ENCODE results near the gene ERGIC3.
A peak's percentile ranks its signal among the peaks of the same experiment; 100 is the strongest.

Gene ERGIC3

DNA sequence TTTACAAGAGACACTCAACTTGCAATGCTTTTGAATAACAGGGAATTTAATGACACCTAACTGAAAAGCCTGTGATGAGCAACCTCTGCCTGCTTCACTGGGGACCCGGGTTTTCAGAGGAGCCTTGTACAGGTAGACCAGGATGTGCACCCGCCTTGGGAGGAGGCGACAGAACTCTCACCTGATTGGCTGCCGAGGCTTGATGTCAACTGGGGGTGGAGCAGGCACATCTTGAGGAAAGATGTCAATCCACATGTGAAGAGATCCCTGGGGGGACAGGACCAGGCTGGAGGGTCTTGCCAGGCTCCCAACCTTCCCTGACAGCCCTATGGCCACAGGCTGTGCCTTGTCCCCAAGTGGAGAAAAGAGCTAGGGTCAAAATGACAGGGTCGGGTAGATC lies 19.8 kb downstream of the ERGIC3 start:
- DNase-seq (ENCODE audit: low spot score), result no peak

DNA sequence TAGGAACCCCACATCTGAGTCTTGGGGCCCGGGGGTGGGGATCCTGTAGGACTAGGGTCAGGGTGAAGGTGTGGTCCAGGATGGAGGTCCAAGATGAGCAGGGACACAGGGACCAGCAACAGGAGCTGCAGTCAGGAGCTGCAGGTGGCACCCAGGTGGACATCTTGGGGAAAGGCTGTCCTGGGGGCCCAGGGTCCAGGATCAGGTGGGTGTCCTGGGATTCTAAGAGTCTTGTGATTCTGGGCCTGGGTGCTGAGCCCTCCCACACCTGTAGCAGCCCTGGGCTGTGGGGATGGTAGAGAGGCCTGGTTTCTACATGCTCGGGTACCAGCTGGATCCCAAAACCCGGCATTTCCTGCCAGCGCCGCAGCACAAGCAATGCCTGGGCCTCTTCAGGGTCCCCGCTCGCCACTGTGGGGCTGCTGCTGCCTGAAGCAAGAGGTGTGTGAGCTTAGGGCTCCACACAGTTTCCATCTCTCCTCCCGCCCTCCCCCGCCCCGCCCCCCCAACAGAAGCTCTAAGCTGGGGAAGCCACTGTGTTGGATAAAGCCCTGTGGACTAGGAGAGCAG lies 20.7 kb downstream of the ERGIC3 start:
- DNase-seq (ENCODE audit: low spot score), result no peak

DNA sequence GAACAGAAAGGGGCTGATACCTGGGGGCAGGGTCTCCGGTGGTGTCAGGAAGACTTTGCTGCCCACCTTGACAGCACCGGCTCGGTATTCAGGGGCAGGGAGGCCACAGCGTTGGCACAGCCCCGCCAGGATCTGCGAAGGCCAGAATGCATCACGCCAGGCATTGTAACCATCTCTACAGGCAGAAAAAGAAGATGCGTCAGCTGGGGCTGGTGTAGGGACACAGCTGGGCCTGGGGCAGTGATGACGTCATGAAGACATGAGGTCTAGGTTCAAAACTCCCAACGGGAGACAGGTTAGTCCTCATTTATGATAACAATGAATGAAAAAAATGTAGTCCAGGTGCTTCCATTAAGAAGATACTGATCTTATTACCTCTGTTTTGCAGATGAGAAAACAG lies 22.0 kb downstream of the ERGIC3 start:
- DNase-seq (ENCODE audit: low spot score), result no peak

DNA sequence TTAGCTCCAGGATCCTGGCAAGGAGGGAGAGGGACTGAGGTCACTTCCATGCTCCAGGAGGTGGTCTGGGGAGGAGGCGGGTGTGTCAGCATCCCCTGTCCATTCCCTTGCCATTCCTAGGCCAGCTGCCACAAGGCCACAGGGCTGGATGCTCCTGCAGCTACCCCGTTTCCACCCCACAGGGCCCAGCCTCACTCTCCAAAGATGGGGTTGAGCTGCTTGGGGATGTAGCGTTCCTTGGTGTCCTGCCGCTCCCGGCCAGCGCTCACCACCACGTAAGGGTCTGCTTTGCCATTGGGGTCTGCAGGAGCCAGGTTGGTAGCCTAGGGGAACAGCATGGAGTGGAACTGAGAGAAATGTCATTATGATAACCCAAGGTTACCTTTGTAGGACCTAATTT lies 23.0 kb downstream of the ERGIC3 start:
- no peak for DNase-seq (ENCODE audit: low spot score)

DNA sequence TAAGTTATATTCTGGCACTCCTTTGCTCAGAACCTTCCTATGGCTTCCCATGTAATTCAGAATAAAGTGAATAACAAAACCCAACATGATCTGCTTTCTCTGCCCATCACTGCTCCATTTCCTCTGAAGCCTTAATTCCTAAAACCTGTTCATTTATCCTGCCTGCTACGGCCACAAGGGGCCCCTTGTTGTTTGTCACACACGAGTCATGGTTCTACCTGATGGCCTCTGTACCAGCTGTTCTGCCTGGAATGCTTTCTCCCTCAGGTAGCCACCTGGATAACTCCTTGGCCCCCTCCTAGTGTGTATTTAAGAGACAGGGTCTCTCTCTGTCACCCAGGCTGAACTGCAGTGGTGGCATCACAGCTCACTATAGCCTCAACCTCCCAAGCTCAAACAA lies 26.8 kb downstream of the ERGIC3 start:
- DNase-seq (ENCODE audit: low spot score), result peak; percentile 19

DNA sequence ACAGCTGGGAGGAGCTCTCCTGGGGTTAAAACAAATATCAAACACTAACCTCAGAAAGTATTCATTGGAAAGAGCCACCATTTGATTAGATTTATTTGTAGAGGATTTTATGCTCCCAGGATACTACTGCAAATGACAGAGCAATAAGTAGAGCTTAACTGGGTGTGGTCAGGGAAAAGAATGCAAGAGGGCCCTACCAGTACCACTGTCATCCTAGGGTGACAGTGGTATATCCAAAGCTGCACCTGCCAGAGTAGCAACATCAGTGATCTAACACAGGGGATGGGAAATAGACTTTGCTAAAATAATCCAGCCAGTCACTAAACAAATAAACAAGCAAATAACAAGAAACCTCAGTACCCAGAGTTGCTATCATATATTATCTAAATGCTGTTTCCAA lies 29.7 kb downstream of the ERGIC3 start:
- DNase-seq (ENCODE audit: low spot score), result no peak

DNA sequence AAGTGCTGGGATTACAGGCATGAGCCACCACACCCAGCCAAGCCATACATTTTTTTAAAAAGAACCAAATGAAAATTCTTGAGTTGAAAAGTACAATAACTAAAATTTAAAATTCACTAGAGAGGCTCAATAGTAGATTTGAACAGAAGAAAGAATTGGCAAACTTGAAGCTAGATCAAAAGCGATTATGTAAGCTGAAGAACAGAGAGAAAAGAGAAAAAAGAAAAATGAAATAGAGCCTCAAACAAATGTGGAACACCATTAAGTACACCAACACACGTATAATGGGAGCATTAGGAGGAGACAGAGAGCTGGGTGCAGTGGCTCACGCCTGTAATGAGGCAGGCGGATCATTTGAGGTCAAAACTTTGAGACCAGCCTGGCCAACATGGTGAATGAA lies 31.0 kb downstream of the ERGIC3 start:
- no peak for DNase-seq (ENCODE audit: low spot score)

DNA sequence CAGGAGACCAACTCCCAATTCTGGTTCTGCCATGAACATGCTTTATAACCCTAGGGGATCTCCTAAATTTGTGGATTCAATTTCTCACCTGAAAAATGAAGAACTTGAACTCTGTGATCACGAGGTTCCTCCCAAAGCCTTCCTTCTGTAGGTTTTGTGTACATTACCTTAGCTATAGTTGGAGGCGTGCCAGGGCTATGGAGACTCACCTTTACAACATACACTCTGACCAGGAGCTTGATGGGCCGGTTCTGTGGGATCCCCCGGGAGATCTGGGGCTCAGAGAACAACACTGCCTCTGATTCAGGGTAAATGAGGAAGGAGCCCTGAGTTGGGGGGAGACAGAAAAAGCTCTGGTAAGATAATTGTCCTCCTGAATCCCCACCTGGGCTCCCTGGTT lies 34.1 kb downstream of the ERGIC3 start:
- DNase-seq (ENCODE audit: low spot score), result no peak

DNA sequence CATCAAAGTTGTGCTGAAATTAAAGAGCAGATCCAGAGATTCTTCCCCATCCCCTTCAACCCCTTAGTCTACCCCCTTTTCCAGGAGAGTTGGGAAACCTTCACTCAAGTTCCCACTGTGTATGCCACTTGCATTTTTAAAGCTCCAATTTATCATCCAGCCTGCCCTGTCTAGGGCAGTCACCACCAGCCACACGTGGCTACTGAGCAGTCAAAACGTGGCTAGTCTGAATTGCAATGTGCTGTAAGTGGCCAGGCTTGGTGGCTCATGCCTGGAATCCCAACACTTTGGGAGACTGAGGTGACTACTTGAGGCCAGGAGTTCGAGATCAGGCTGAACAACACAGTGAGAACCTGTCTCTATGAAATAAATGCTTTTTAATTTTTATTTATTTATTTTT lies 34.9 kb downstream of the ERGIC3 start:
- no peak for DNase-seq (ENCODE audit: low spot score)

DNA sequence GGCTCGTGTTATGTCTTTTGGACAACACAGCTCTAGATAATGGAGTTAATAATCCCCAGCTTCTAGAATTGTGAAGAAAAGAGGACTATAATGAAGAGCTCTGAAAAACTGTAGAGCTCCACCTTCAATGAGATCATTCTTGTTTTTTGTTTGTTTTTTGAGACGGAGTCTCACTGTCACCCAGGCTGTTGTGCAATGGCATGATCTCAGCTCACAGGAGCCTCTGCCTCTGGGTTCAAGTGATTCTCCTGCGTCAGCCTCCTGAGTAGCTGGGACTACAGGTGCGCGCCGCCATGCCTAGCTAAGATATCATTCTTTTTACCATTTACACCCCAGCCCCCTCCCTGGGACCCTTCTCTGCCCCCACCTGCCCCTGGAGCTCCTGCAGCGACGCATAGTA lies 36.6 kb downstream of the ERGIC3 start:
- no peak for DNase-seq (ENCODE audit: low spot score)

DNA sequence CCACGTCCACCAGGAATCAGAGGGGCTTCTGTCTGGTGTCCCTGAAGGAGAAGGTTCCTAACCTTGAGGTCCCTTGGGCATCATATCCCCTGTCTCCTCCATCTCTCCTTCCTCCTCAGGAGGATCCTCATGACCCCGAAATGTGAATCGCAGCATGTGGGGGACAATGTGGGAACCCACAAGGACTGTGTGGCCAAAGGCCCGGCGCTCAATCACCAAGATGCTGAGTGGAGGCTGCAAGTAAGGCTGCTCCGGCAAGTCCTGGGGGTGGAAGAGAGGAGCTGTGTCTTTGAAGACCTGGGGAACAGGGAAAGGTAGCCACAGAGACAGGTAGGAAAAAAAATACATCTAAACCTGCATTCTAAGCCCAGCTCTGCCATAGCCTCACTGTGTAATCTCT lies 37.3 kb downstream of the ERGIC3 start:
- no peak for DNase-seq (ENCODE audit: low spot score)

DNA sequence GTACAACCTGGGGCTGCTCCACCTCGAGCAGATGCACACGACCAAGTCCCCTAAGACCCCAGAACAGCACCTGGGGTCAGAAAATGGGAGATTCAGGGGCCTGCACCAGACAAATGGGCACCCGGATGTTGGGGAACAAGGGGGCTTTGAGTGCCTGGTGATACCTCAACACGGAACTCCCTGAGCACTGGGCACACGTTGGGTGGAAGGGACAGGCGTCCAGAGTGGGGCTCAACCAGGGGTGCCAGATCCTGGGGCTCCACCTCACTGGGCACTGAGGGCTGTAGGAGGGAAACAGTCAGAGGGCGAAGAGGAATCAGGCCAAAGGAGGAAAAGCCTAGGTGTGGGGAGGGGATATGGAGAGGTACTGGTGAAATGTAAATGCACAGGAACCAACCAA lies 40.3 kb downstream of the ERGIC3 start:
- DNase-seq (ENCODE audit: low spot score), result no peak

DNA sequence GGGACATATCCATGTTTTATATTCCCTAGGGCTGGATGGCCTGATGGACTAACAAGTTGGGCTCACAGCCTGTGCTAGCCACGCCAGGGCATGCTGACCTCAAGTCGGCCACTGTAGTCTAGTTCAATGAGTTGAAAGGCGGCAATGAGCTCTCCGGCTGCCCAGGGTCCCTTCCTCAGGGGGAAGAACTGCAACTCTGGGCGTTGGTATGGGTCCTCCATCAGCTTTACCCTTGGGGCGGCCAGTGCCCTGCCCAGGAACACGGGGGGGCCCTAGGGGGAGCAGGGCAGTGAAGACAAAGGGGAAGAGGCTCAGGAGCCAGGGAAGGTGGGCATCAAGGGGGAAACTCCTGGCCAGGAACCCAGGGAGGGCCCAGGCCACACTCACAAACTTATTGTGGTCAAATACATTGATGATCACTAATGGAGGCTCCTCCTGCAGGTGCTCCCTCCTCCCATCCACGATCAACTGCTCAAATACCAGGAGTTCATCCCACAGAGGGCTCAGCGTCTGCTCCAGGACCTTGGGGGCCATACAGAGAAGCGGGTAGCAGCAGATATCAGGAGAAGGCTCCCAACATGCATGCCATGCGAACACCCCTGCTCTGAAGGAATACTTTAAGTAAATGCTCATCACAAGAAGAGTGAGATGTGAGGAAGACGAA lies 41.0 kb downstream of the ERGIC3 start:
- no peak for DNase-seq (ENCODE audit: low spot score)

DNA sequence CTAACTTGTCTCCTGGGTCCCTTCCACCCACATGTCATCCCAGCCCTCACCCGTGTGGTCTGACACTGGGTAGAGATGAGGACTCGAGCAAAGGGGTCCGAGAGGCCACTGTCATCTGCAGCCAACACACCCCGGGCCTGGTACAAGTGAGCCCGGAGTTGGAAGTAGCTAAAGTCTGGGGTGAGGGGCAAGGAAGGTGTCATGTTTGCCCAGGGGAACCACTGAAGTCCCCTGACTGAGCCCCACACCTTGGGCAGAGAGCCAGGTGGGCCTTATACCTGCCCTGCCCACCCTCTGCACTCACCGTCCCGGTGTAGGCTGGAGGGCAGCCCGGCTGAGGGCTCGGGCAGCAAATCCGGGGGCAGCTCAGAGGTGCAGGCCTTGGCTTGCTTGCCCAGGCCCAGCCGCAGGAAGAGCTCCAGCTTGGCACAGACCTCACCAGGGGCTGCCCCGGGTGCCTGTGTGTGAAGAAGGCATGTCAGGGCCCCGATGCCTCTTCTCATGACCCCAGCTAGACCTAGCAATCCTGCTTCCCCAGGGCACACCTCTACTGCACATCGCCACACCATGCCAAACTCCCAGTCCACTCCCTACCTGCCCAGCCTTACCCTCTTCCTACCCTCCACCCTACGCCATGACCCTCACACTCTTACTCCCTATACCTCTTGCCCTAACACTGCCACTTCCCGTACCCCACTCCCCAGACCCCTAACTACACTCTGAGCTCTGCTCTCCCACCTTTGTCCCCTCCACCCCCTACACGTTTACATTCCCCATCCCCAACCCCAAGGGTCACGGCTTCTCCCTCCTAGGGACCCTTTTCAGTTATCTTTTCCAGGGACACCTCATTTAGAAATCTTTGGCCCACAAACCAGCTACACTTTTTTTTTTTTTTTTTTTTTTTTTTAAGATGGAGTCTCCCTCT lies 42.0 kb downstream of the ERGIC3 start:
- no peak for DNase-seq (ENCODE audit: low spot score)

DNA sequence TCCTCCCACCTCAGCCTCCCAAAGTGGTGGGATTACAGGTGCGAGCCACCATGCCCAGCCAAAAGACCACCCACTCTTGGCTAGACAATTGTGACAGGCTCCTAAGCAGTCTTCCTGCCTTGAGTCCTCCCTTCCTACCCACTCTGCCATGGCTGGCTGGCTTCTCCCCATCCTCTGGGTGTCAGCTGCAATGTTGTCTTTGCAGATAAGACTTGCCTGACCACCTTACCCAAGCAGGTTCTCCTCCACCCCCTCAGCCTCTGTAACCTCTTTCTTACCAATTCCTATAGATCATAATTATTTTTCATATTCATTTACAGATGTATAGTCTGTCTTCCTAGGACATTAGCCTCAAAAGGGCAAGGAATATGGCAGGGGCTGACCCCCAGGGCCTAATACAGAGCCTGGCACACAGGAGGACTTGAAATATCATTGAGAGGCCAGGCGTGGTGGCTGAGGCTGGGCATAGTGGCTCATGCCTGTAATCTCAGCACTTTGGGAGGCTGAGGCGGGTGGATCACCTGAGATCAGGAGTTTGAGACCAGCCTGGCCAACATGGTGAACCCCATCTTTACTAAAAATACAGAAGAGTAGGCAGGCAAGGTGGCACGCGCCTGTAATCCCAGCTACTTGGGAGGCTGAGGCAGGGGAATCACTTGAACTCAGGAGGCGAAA lies 45.0 kb downstream of the ERGIC3 start:
- no peak for DNase-seq (ENCODE audit: low spot score)

DNA sequence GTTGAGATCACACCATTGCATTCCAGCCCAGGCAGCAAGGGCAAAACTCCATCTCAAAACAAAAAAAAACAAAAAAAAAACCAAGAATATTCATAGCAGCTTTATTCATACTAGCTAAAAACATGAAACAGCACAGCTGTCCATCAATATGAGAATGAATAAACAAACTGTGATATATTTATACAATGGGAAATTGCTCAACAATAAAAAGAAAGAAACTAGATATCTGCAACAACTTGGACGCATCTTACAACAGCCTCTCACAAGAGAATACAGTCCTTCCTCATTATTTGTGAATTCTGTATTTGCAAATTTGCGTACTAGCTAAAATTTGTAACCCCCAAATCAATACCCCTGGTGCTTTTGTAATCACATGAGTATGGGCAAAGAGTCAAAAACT lies 45.6 kb downstream of the ERGIC3 start:
- DNase-seq (ENCODE audit: low spot score), result no peak

DNA sequence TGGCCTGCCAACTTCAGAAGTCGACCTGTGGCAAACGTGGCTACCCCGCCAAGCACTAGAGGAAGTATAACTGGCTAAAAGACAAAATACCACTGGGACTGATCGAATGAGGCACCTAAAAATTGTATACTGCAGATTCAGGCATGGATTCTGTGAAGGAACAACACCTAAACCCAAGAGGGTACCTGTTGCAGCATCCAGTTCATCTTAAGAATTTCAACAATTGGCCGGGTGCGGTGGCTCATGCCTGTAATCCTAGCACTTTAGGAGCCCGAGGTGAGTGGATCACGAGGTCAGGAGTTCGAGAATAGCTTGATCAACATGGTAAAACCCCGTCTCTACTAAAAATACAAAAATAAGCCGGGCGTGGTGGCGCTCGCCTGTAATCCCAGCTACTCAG lies 46.5 kb downstream of the ERGIC3 start:
- no peak for DNase-seq (ENCODE audit: low spot score)

DNA sequence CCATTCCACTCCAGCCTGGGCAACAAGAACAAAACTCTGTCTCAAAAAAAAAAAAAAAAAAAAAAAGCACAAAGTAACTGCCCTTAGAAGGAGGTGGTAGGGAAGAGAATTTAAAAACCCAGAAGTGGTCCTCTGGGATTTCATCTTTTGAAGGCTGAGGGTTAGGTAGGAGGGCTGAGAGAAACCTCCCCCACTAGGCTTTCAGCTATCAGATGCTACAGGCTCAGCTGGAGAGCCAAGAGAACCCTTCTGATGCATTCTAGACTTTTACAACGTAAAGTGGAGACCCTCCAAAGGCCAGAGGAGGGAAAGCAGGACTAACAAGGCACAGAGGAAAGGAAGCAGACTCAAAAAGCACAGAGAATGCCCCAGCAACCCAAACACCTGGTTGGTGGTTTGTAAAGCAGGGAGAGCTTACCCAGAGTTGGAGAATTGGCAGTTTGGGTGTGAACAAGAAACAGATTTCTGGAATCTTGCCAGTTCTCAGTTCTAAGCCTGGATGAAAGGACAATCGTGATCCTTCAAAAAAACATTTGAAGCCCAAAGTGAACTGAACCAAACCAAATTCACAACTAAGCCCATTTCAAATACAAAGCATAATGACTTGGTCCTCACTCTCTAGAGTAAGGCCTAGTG lies 50.6 kb downstream of the ERGIC3 start:
- no peak for DNase-seq (ENCODE audit: low spot score)

DNA sequence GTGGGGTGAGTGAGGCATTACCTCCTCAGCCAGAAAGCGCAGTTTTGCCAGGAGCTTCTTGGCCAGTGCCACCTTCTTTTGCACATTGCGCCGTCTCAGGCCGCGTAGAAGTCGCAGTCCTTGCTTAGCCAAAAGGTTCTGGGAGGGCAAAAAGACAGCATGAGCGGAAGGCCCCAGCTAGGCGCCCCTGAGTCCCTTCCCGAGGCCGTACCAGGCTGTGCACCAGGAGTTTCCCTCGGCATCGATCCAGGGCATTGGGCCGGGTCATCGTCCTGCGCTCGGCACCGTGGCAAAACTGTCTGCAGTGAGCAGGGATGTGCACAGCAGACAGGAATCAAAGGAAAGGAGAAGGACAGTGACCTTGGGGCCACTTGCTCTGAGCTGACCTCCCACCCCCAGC lies 53.6 kb downstream of the ERGIC3 start:
- DNase-seq (ENCODE audit: low spot score), result no peak

DNA sequence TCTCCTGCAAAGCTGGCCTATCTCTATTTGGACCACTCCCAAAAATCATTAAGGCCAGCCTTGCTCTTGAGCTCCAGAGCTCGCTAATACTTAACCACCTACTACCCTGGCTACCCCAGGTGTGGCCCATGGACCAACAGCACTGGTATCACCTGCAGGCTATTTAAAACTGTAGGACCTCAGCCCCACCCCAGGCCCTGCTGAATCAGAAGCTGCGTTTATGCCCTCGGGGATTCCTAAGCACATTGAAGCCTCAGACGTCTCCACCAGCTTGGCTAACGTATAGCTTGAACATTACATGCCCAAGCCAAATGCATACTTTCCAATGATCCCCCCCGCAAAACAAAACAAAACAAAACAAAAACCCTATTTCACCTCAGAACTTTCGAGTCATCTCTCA lies 54.0 kb downstream of the ERGIC3 start:
- DNase-seq (ENCODE audit: low spot score), result no peak

DNA sequence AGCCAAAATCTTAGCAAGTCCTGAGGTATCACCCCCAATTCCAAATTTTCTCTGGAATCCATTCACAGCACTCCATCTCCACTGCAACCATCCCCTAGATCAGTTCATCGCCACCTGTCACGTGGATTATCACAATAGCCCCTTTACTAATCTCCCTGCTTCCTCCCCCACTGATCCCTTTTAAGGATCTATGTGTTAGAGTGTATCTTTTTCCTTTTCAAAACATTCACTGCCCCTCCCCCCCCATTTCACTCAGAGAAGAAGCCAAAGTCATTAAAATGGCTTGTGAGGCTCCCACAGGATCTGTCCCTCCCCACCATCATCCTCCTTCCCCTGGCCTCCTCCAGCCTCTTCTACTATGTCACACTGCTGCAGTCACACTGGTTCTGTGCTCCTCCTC lies 55.3 kb downstream of the ERGIC3 start:
- DNase-seq (ENCODE audit: low spot score), result no peak

DNA sequence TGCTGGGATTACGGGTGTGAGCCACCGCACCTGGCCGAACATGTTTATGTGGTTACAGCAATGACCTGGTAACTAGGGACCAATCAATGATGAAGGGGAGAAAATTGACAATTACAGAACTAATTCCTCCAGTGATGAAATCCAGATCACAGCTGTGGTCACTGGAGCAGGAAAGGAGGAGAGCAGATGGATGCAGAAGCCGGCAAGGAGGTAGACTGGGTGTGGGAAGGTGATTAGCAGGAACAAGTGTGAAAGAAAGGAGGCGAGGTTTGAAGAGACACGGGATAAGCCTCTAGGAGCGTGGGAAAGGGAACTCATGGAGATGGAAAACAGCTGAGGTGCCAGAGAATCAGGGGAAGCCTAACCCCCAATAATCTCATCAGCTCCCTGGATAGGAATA lies 56.6 kb downstream of the ERGIC3 start:
- DNase-seq (ENCODE audit: low spot score), result no peak
